Testis (tissue), 3 donors: ENCODE measurements around the gene ACTMAP. TPM values are rescaled to one million over a fixed set of nuclear protein-coding genes. Genes with fewer than 3 reads are reported as not detected.

ENCODE experiments used
- DNase-seq: peaks from one replicate; pipeline ENCODE4 v3.0.0-alpha.2; 2019
- H3K27ac ChIP-seq, 2 donors: fragments of 200-600 bp; sonication (generic); one replicate each; pipeline ENCODE4 v1.5.1; 2019
- H3K27me3 ChIP-seq: fragments of 200-600 bp; sonication (generic); one replicate; pipeline ENCODE4 v1.5.1; 2019
- H3K36me3 ChIP-seq: fragments of 200-600 bp; sonication (generic); one replicate; pipeline ENCODE4 v1.5.1; 2017; ENCODE audit warnings: low read depth; ENCODE audit errors: missing control alignments
- H3K4me1 ChIP-seq: fragments of 200-600 bp; sonication (generic); one replicate; pipeline ENCODE4 v1.5.1; 2019
- H3K4me3 ChIP-seq, 2 donors: fragments of 200-600 bp; sonication (generic); one replicate each; pipeline ENCODE4 v1.5.1; 2017 to 2019
- H3K9me3 ChIP-seq: fragments of 200-600 bp; sonication (generic); one replicate; pipeline ENCODE4 v1.5.1; 2017
- CTCF ChIP-seq, 3 experiments: fragments of 450-650 bp in 2 of 3; fragments of 200-600 bp in 1 of 3; sonication (generic) in 1 of 3; IDR thresholded peaks; one replicate each; pipeline ENCODE4 v1.5.1; 2016 to 2019; ENCODE audit warnings: antibody characterized with exemption in 3 of 3, mild to moderate bottlenecking in 2 of 3, moderate library complexity in 1 of 3
- POLR2A ChIP-seq: fragments of 450-650 bp; IDR thresholded peaks from one replicate; pipeline ENCODE4 v1.6.1; 2017; ENCODE audit warnings: antibody characterized with exemption, mild to moderate bottlenecking, moderate library complexity
- WGBS, 2 donors: methylation state at CpG; one replicate each; pipeline ENCODE4 v1.1.5; 2018; 5-methylcytosine and 5-hydroxymethylcytosine counted together
- intact Hi-C: fragments of 100-400 bp; cut with DNase I; formaldehyde crosslinking; loops from one replicate; pipeline ENCODE4 v1.15.1; 2023; ENCODE audit warnings: low total_unique reads
- polyA plus RNA-seq: library from polyadenylated mRNA; stranded (reverse); fragments of 350-450 nt; fragmentation: Illumina TruSeq; extraction: RNeasy Lipid Tissue Mini Kit (QIAGEN cat#74804); gene quantifications from one replicate; pipeline ENCODE4 v1.2.3, GENCODE V29; 2014; ENCODE audit warnings: low read depth, low replicate concordance; ENCODE audit not compliant: insufficient read depth
- total RNA-seq, 2 donors: library from RNA; depleted of rRNA; stranded (reverse); fragments of >200 nt; gene quantifications; one replicate each; pipeline ENCODE4 v1.2.3, GENCODE V29; 2016

ACTMAP gene
- total and polyA plus RNA-seq, 3 donors from 2014 or later = 14.8 to 21.5 (median 17.7) TPM

GRCh38 chr19:40726279-40726678, 24.0 kb downstream of the ACTMAP start:
- H3K27ac ChIP-seq = no peak overlapping the region
- TF ChIP-seq CTCF (IDR thresholded peaks at IDR 0.05) (no peak), POLR2A (no peak)
- intact Hi-C loops = no loop called here
- no peaks in the 10 kb centered on the region for H3K9me3 ChIP-seq
- no peaks in the 10 kb centered on the region for H3K27me3 ChIP-seq
- H3K4me1 ChIP-seq = peaks cover 20% of the 10 kb centered on the region
- no peak for DNase-seq
- no peaks in the 10 kb centered on the region for H3K36me3 ChIP-seq
- H3K4me3 ChIP-seq = no peak overlapping the region
- WGBS, 2 donors = 89 to 93% methylated on average over 4 of the region's 4 CpGs

GRCh38 chr19:40724855-40725254, 25.4 kb downstream of the ACTMAP start:
- no peaks in the 10 kb centered on the region for H3K36me3 ChIP-seq
- H3K4me3 ChIP-seq = no peak overlapping the region
- H3K9me3 ChIP-seq = no peaks in the 10 kb centered on the region
- WGBS, 2 donors = 62 to 81% methylated on average over 3 of the region's 3 CpGs
- H3K27ac ChIP-seq = peak overlapping the region in 1 of 2 donors; percentile 18
- DNase-seq = no peak
- intact Hi-C loops = no loop called here
- H3K27me3 ChIP-seq = no peaks in the 10 kb centered on the region
- TF ChIP-seq CTCF (IDR thresholded peaks at IDR 0.05) (no peak), POLR2A (no peak)
- peaks cover 35% of the 10 kb centered on the region for H3K4me1 ChIP-seq

GRCh38 chr19:40724315-40724714, 26.0 kb downstream of the ACTMAP start:
- Histone ChIP-seq H3K9me3 (no peaks in the 10 kb centered on the region), H3K27ac (peak overlapping the region in 1 of 2 donors; percentile 18), H3K27me3 (no peaks in the 10 kb centered on the region), H3K4me3 (no peak overlapping the region), H3K36me3 (no peaks in the 10 kb centered on the region), H3K4me1 (peaks cover 40% of the 10 kb centered on the region)
- intact Hi-C loops = no loop called here
- TF ChIP-seq POLR2A (no peak), CTCF (IDR thresholded peaks at IDR 0.05) (no peak)
- 85 to 95% methylated on average over 4 of the region's 4 CpGs for whole genome bisulfite sequencing, 2 donors
- DNase-seq = no peak

GRCh38 chr19:40723661-40724254, 26.5 kb downstream of the ACTMAP start:
- Histone ChIP-seq H3K4me1 (peaks cover 40% of the 10 kb centered on the region), H3K27ac (no peak overlapping the region), H3K27me3 (no peaks in the 10 kb centered on the region), H3K4me3 (no peak overlapping the region), H3K36me3 (no peaks in the 10 kb centered on the region), H3K9me3 (no peaks in the 10 kb centered on the region)
- no peak for DNase-seq
- no peak for TF ChIP-seq CTCF (IDR thresholded peaks at IDR 0.05)
- TF ChIP-seq POLR2A = no peak
- 90 to 98% methylated on average over 5 of the region's 5 CpGs for WGBS, 2 donors
- intact Hi-C loops = no loop called here
